Left ventricle myocardium superior (tissue), 1 donor: Measurements from ENCODE around the gene RDH8. TPM values are rescaled to one million over a fixed set of nuclear protein-coding genes. Genes with fewer than 3 reads are reported as not detected.
"Not testable (repeated sequence)": the region's sequence is repeated elsewhere in the genome, so short reads cannot be mapped to it uniquely, and the experiment has no call there.

Source experiments
- ATAC-seq: fragments of 200-7000 bp; cut with Tn5 transposase; one replicate; pipeline ENCODE4 v1.9.1; 2020; ENCODE audit warnings: mild to moderate bottlenecking, moderate library complexity
- DNase-seq: peaks from one replicate; pipeline ENCODE4 v3.0.0-alpha.2; 2020
- intact Hi-C: fragments of 100-400 bp; cut with micrococcal nuclease; formaldehyde crosslinking; loops from one replicate; pipeline ENCODE4 v1.11.0; 2022
- total RNA-seq: library from RNA; stranded (reverse); fragmentation: NEBNext Ultra II Directional; extraction: Animal tissue kit (Norgen Biotek cat#: 25700); gene quantifications from one replicate; pipeline ENCODE4 v1.2.1, GENCODE V29; 2021
- donor health status: DM: no; HTN: yes; CAD: no; lungs with severe emphysema.

RDH8 gene
- total RNA-seq, 1 donor from 2014 or later: not detected

DNA sequence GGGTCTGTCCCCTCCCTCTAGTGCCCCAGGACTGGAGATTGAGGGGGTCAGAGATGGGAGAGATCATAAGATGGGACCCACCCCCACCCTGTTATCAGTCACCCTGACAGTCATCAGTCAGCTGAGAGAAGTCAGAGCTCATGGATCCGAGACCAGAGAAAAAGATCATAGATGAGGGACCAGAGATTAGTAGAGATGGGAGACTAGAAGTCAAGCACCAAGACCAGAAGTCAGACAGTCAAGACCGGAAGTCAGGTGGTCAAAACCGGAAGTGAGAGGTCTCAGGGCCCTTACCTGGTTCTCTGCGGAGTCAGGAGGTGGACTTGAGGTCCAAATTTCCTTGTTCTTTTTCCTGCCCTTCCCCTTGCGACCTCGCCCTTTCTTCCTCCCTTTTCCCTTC is 10.0 kb upstream of the RDH8 start:
- ATAC-seq (no peak), DNase-seq (no peak)
- intact Hi-C loops: no loop called here

DNA sequence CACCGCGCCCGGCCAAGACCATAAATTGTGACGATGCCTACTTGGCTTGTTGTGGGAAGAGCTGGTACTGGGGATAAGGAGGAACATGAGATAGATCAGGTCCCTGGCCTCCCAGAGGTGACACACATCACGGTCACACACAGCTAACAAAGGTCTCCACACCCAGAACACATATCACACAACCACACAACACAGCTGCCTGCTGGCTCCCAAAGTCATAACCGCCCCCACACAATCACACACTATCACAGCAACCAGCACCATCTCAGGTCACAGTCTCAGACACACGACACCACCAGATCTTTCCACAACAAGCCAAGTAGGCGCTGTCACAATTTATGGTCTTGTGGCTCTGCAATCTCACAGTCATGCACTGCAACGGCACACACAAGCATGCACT is 8.7 kb upstream of the RDH8 start:
- no peak for DNase-seq
- ATAC-seq: no peak
- intact Hi-C loops: no loop called here

- intact Hi-C loops: no loop called here
- ATAC-seq (no peak), DNase-seq (no peak)
These were observed 7.5 kb upstream of the RDH8 start for GRCh38 chr19:10005632-10006334.

DNA sequence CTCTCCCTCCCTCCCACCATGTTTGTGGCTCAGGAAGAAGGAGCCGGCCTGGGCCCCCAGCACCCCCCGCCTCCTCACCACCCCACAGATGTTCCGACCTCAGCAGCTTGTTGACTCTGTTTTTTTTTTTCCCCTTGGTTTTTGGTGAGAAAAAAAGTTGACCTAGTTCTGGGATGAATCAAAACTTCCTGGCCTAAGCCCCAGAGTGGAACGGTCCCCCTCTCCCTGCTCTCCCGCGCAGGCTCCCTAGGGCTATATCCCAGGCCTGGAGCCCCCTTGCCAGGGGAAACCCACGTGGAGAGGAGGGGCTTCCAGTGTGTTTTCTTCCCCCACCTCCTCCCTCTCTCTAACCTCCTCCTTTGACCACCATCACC is 7.0 kb upstream of the RDH8 start:
- peak; percentile 61 for ATAC-seq
- intact Hi-C loops: no loop called here

DNA sequence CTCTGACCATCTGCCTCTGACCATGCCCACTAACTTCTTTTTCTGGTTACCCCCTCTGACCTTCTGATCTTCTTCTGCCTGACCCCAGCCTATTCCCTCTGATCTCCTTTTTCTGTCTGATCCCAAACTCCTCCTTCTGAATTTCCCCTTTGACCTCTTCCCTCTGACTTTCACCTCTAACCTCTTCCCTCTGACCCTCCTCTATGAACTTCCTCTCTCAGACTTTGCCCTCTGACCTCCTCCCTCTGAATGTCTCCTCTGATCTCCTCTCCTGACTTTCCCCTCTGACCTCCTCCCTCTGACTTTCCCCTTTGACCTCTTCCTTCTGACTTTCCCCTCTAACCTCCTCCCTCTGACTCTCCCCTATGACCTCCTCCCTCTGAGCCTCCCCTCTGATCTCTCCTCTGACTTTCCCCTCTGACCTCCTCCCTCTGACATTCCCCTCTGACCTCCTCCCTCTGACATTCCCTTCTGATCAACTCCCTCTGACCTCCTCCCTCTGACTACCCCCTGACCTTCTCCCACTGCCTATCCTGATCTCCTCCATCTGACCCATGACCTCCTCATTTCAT is 6.4 kb upstream of the RDH8 start:
- intact Hi-C loops: no loop called here
- DNase-seq: no peak
- no peak for ATAC-seq

More for the DNA sequence above, 7.0 kb upstream of the RDH8 start:
- DNase-seq: peak; percentile 76

GRCh38 chr19:10007371-10008183 is 5.7 kb upstream of the RDH8 start:
- peak; percentile 34 for ATAC-seq
- intact Hi-C loops: no loop called here
- DNase-seq: peak; percentile 74

GRCh38 chr19:10008184-10008765 is 5.0 kb upstream of the RDH8 start:
- no peak for ATAC-seq
- no peak for DNase-seq
- intact Hi-C loops: no loop called here

DNA sequence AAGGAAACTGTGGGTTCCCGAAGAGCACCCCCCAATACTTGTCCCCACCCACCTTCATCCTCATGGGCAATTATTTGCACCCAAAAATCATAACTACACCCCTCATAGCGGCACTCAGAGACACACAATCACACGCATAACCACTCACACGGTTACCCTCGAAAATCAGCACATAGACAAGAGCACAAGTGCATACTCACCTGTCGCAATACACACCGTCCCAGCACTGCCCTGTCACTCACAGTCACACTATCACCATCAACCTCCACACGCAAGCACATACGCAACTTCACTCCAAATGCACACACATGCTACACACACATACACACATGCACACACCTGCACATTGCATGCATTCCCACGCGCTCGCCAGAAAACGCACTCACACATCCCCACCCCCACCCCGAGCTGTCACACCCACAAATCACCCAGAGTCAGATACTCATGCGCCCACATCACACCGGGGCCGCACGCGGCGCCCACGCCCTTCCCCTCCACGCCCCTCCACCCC is 3.5 kb upstream of the RDH8 start:
- no peak for DNase-seq
- ATAC-seq: no peak
- intact Hi-C loops: no loop called here

- ATAC-seq: peak; percentile 69
- DNase-seq: peak; percentile 84
- intact Hi-C loops: no loop called here
These were observed 3.0 kb upstream of the RDH8 start, which contains the start of gene COL5A3 for GRCh38 chr19:10010247-10010691. Gene COL5A3 (minus strand): TSS chr19:10010504. CDS start chr19:10010385, 119 bp downstream.

DNA sequence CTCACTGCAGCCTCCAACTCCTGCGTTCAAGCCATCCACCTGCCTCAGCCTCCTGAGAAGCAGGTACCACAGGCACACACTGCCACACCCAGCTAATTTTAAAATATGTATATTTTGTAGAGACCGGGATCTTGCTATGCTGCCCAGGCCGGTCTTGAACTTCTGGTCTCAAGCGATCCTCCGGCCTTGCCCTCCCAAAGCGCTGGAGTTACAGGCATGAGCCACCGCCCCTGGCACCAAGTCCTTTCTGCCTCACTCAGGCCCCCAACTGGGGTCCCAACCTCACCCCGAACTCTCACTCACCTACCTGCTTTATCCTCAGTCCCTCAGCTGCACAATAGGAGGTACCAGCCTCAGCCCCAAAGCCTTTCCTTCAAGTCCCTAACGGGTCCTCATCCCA is 2.3 kb upstream of the RDH8 start:
- DNase-seq (no peak), ATAC-seq (no peak)

GRCh38 chr19:10011974-10012373 is 1.3 kb upstream of the RDH8 start:
- intact Hi-C loops: no loop called here
- no peak for ATAC-seq
- DNase-seq: no peak

More for the DNA sequence above, 2.3 kb upstream of the RDH8 start:
- intact Hi-C loops: no loop called here

DNA sequence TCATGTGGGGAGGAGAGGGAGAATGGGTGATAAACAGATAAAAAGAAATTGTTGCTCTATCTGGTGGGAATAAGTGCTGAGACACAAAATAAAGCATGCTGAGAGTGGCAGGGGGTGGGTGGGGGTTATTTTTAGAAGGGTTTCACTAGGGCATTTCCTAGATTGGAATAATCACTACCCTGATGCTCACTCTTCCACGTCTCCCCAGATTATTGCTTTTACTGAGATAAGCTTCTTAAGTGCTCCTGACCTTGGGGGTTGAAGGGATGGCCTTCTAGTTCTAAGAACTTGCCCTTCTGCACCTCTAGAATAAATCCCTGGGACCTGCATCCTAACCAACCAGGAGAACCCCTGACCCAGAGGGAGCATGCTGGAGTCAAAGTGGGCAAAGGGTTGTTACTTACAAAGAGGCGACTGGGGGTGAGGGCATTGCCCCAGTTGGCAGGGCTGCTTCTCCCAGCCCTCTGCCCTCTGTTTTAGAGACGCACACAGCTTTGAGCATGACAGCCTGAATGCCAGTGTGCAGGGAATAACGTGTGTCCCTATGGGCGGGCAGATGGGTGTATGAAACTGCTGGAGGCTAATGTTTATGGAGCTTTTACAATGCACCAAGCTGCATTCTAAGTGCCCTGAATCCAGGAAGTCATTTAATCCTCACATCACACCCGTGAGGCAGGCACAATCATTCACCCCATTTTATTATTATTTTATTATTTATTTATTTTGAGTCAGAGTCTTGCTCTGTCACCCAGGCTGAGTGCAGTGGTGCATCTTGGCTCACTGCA is 743 bp downstream of the RDH8 start:
- DNase-seq: no peak
- ATAC-seq: no peak
- intact Hi-C loops: no loop called here

DNA sequence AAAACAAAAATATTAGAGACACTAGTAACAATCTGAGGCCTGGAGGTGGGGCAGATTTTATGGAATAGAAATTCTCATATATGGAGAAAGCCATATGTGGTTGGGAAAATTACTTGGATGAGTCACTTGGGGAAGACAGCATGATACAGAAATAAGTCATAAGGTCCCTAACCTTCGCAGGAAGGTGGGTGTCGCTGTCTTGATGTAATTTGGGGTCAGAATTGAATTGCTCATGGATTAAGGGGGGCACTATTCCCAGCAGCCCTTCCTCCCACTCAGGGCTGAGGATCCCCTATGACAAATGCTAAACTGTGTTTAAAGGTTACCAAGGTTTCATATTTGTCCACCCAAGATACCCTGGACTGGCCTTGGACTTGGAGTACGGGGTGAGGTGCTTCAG is 5.0 kb downstream of the RDH8 start:
- DNase-seq (no peak), ATAC-seq (no peak)
- intact Hi-C loops: no loop called here

DNA sequence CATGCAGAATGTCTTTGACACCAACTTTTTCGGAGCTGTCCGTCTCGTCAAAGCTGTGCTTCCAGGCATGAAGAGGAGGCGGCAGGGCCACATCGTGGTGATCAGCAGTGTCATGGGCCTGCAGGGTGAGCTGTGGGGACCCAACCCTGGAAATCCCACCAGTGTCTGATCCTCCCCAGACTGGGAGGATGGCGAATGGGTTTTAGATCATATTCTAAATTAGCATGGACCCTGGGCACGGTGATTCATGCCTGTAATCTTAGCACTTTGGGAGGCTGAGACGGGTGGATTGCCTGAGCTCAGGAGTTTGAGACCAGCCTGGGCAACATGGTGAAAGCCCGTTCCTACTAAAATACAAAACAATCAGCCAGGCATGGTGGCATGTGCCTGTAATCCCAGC is 5.5 kb downstream of the RDH8 start:
- ATAC-seq (no peak), DNase-seq (no peak)
- intact Hi-C loops: no loop called here

DNA sequence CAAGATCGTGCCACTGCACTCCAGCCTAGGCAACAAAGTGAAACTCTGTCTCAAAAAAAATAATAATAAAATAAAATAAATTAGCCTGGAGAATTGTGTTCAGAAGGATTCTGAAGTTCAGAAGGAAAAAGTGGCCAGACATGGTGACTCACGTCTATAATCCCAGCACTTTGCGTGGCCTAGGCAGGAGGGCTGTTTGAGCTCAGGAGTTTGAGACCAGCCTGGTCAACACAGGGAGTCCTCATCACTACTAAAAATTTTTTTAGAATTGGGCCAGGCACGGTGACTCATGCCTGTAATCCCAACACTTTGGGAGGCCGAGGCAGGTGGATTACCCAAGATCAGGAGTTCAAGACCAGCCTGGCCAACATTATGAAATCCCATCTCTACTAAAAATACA is 6.0 kb downstream of the RDH8 start:
- no peak for DNase-seq
- ATAC-seq: no peak
- intact Hi-C loops: no loop called here

- ATAC-seq (no peak), DNase-seq (no peak)
- intact Hi-C loops: no loop called here
These were observed 7.6 kb downstream of the RDH8 start for GRCh38 chr19:10020851-10021250.

DNA sequence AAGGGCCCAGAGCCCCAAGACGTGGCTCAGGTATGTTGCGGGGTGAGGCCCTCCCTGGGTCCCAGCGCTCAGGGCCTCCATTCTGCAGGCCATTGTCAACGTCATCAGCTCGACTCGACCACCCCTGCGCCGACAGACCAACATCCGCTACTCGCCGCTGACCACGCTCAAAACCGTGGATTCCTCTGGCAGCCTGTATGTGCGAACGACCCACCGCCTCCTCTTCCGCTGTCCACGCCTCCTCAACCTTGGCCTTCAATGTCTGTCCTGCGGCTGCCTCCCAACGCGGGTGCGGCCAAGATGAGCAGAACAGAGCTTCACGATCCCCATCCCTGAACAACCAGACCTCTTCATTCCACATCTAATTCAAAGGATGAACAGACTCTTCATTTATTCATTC is 8.2 kb downstream of the RDH8 start:
- ATAC-seq (no peak), DNase-seq (no peak)
- intact Hi-C loops: no loop called here

DNA sequence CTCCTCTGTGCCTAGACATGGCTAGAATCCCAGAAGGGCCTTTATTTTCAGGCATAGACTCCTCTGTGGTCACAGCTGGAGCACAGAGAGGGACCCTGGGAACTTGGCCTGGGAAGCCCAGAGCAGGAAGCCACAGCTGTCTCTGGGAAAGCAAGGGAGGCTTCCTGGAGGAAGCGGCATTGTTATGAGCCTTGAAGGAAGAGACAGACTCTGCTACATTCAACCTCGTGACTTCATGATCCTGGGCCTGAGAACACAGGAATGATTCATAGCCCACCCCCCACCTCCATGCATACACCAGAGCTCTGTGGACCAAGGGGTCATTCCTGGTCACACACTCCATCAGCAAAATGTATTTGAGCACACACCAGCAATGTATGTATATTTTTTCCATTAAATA is 8.6 kb downstream of the RDH8 start:
- no peak for DNase-seq
- ATAC-seq: no peak
- intact Hi-C loops: no loop called here

DNA sequence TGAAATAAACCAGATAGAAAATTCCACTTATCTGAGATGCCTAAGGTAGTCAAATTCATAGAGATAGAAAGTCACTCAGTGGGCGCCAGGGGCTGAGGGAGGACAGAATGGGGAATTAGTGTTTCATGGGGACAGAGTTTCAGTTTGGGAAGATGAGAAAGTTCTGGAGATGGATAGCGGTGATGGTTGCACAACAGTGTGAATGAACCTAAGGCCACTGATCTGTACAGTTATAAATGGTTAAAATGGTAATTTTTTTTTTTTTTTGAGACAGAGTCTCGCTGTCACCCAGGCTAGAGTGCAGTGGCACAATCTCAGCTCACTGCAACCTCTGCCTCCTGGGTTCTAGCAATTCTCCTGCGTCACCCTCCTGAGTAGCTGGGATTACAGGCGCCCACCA is 9.8 kb downstream of the RDH8 start:
- DNase-seq, intact Hi-C loops, ATAC-seq: not testable (repeated sequence)
